Thyroid gland (tissue), 4 donors: ENCODE results near the gene AKR1C8. TPM values are rescaled to one million over a fixed set of nuclear protein-coding genes. Genes with fewer than 3 reads are reported as not detected.

ENCODE experiments used
- DNase-seq, 2 donors: peaks; one replicate each; pipeline ENCODE4 v3.0.0-alpha.2; 2019
- H3K27ac ChIP-seq, 3 donors: fragments of 200-600 bp; sonication (generic); 1 replicate in 2 of 3; 2 replicates in 1 of 3; pipeline ENCODE4 v1.5.1; 2016 to 2019; ENCODE audit warnings: mild to moderate bottlenecking in 1 of 3, moderate library complexity in 1 of 3
- H3K27me3 ChIP-seq: fragments of 200-600 bp; sonication (generic); one replicate; pipeline ENCODE4 v1.5.1; 2019
- H3K36me3 ChIP-seq, 2 donors: fragments of 200-600 bp; sonication (generic); one replicate each; pipeline ENCODE4 v1.5.1; 2016 to 2019
- H3K4me1 ChIP-seq, 2 donors: fragments of 200-600 bp; sonication (generic); one replicate each; pipeline ENCODE4 v1.5.1; 2017 to 2019
- H3K4me3 ChIP-seq, 3 donors: fragments of 200-600 bp; sonication (generic); replicated peaks in 1 of 3; 1 replicate in 2 of 3; 2 replicates in 1 of 3; pipeline ENCODE4 v1.5.1; 2016; ENCODE audit warnings: mild to moderate bottlenecking in 1 of 3
- H3K9me3 ChIP-seq: fragments of 200-600 bp; sonication (generic); one replicate; pipeline ENCODE4 v1.5.1; 2017
- POLR2A ChIP-seq, 2 donors: fragments of 450-650 bp; IDR thresholded peaks; one replicate each; pipeline ENCODE4 v1.6.1; 2017; ENCODE audit warnings: antibody characterized with exemption in 2 of 2, mild to moderate bottlenecking in 2 of 2, moderate library complexity in 1 of 2
- WGBS, 2 donors: methylation state at CpG; one replicate each; pipeline ENCODE4 v1.1.5; 2017; 5-methylcytosine and 5-hydroxymethylcytosine counted together
- intact Hi-C: fragments of 100-400 bp; cut with DNase I; formaldehyde crosslinking; loops from one replicate; pipeline ENCODE4 v1.15.1; 2023
- total RNA-seq, 4 donors: library from RNA; depleted of rRNA; stranded (reverse); fragments of >200 nt; gene quantifications; one replicate each; pipeline ENCODE4 v1.2.3, GENCODE V29; 2016
- TF ChIP-seq, protein P1 (sequence below), 6 experiments: fragments of 200-600 bp in 3 of 6; fragments of 450-650 bp in 3 of 6; sonication (generic) in 3 of 6; IDR thresholded peaks; one replicate each; pipeline ENCODE4 v1.5.1; 2016 to 2019; ENCODE audit warnings: antibody characterized with exemption in 6 of 6, mild to moderate bottlenecking in 2 of 6, inconsistent platforms in 1 of 6, moderate library complexity in 1 of 6

AKR1C8 gene
- total RNA-seq, 4 donors from 2014 or later: not detected

DNA sequence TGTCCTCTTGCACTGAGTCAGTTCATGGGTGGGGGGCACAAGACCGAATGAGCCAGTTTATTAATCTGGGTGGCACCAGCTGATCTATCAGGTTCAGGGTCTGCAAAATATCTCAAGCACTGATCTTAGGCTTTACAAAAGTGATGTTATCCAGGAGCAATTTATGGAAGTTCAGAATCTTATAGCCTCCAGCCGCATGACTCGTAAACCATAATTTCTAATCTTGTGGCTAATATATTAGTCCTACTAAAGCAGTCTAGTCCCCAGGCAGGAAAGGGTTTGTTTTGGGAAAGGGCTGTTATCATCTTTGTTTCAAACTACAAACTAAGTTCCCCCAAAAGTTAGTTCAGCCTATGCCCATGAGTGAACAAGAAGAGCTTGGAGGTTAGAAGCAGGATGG is 33.9 kb downstream of the AKR1C8 start:
- no peak for DNase-seq
- TF ChIP-seq, protein P1, sequence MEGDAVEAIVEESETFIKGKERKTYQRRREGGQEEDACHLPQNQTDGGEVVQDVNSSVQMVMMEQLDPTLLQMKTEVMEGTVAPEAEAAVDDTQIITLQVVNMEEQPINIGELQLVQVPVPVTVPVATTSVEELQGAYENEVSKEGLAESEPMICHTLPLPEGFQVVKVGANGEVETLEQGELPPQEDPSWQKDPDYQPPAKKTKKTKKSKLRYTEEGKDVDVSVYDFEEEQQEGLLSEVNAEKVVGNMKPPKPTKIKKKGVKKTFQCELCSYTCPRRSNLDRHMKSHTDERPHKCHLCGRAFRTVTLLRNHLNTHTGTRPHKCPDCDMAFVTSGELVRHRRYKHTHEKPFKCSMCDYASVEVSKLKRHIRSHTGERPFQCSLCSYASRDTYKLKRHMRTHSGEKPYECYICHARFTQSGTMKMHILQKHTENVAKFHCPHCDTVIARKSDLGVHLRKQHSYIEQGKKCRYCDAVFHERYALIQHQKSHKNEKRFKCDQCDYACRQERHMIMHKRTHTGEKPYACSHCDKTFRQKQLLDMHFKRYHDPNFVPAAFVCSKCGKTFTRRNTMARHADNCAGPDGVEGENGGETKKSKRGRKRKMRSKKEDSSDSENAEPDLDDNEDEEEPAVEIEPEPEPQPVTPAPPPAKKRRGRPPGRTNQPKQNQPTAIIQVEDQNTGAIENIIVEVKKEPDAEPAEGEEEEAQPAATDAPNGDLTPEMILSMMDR (IDR thresholded peaks at IDR 0.05): no peak
- TF ChIP-seq POLR2A (IDR thresholded peaks at IDR 0.05): no peak
- H3K27ac ChIP-seq: no peak overlapping the region
- WGBS, 2 donors: 94 to 97% methylated on average over 3 of the region's 3 CpGs
- no peaks in the 10 kb centered on the region for H3K4me1 ChIP-seq
- intact Hi-C loops: no loop called here
- no peaks in the 10 kb centered on the region for H3K27me3 ChIP-seq
- H3K36me3 ChIP-seq: no peaks in the 10 kb centered on the region
- H3K9me3 ChIP-seq: no peaks in the 10 kb centered on the region
- H3K4me3 ChIP-seq: no peak overlapping the region

DNA sequence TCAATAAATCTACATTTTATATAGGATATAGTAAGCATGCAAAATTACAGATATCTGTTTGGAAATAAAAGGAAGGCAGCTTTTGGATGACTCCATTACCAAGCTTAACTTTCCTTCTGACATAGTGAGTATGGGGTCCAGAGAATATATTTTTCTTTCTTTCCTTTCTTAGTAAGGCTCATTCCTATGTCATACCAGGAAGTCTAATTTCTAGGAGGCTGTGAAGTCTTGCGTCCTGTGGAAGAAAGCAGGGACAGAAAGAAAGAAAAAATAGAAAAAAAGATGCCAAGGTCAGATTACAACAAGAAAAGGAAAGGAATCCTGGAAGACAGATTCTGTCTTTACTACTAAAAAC is 36.3 kb downstream of the AKR1C8 start:
- Histone ChIP-seq H3K4me1 (no peaks in the 10 kb centered on the region), H3K4me3 (no peak overlapping the region), H3K36me3 (no peaks in the 10 kb centered on the region), H3K27me3 (no peaks in the 10 kb centered on the region), H3K27ac (no peak overlapping the region), H3K9me3 (no peaks in the 10 kb centered on the region)
- TF ChIP-seq, protein P1 (IDR thresholded peaks at IDR 0.05): no peak
- no peak for TF ChIP-seq POLR2A (IDR thresholded peaks at IDR 0.05)
- no peak for DNase-seq
- intact Hi-C loops: no loop called here
- 72 to 75% methylated on average over 1 of the region's 1 CpG for WGBS, 2 donors

DNA sequence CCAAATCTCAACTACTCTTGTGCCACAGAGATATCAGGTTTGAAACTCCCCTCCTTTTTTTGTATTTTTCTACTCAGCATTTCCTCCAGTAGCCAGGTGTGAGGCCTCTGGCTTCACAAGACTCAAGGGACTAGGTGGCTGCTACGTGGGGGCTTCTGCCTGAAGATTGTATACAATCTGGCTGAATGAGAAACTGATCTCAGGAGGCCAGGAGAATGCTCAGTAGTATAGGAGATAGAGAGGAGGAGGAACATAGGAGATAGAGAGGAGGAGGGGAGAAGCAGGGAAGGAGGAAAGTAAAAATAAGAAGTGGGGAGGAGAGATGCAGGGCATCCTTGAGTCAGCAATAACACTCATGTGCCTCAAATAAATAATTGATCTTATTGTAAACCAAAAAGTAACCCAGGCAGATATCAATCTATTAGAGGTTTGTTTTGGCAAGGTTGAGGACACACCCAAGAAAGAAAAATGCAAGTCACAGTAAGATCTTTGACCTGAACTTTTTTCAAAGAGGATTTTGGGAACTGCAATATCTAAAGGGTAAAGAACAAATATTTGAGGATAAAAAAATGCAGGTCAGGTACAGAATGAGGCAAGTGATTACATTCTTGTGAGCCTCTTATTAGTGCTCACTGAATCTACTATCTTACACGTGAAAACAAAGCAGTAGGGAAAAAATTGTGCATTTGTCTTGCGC is 36.8 kb downstream of the AKR1C8 start:
- no peak overlapping the region for H3K27ac ChIP-seq
- no peak for DNase-seq
- no peak overlapping the region for H3K4me3 ChIP-seq
- intact Hi-C loops: no loop called here
- no peaks in the 10 kb centered on the region for H3K9me3 ChIP-seq
- H3K36me3 ChIP-seq: no peaks in the 10 kb centered on the region
- WGBS, 2 donors: 64 to 65% methylated on average over 3 of the region's 3 CpGs
- no peak for TF ChIP-seq POLR2A (IDR thresholded peaks at IDR 0.05)
- TF ChIP-seq, protein P1 (IDR thresholded peaks at IDR 0.05): no peak
- H3K4me1 ChIP-seq: no peaks in the 10 kb centered on the region
- H3K27me3 ChIP-seq: no peaks in the 10 kb centered on the region

DNA sequence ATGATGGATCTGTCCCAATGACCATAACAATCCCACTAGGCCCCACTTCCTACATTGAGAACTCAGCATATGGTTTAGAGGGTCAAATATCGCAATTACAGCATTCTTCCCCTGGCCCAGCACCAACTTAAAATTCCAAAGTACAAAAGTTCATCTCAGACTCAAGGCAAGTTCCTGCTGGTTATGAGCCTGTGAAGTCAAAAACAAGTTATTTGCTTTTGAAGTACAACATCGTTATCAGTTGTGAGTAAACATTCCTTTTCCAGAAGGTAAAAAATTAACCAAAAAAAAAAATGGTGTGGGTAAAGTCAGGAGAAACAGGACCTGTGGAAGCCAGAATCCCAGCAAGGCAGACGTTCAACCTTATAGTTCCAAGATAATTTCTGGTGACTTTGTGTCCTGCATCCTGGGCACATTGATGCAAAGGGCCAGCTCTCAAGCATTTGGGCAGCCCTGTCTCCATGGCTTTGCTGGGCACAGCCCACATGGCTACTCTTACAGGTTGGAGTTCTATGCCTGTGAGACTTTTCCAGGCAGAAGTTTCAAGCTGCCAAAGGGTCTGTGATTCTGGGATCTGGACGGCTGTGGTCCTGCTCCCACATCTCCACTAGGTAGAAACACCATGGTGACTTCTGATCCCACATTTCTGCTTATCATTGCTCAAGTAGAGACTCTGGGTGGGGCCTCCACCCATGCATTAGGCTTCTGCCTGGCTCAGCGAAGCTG is 37.5 kb downstream of the AKR1C8 start:
- H3K27me3 ChIP-seq: no peaks in the 10 kb centered on the region
- 74 to 79% methylated on average over 5 of the region's 5 CpGs for WGBS, 2 donors
- no peak overlapping the region for H3K4me3 ChIP-seq
- intact Hi-C loops: no loop called here
- no peaks in the 10 kb centered on the region for H3K36me3 ChIP-seq
- no peak overlapping the region for H3K27ac ChIP-seq
- no peaks in the 10 kb centered on the region for H3K4me1 ChIP-seq
- TF ChIP-seq, protein P1 (IDR thresholded peaks at IDR 0.05): no peak
- no peak for TF ChIP-seq POLR2A (IDR thresholded peaks at IDR 0.05)
- no peaks in the 10 kb centered on the region for H3K9me3 ChIP-seq
- DNase-seq: no peak

DNA sequence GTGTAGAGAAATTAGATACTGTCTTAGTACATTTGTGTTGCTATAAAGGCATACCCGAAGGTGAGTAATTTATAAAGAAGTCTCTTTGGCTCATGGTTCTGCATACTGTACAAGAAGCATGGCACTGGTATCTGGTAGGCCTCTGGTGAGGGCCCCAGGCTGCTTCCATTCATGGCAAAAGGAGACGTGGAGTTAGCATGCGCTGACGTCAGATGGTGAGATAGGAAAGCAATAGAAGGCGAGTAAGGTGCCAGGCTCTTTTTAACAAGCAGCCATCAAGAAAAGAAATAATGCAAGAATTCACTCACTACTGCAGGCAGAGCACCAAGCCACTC is 38.1 kb downstream of the AKR1C8 start:
- no peak for TF ChIP-seq POLR2A (IDR thresholded peaks at IDR 0.05)
- H3K4me1 ChIP-seq: no peaks in the 10 kb centered on the region
- H3K9me3 ChIP-seq: no peaks in the 10 kb centered on the region
- WGBS, 2 donors: 88 to 89% methylated on average over 5 of the region's 5 CpGs
- no peaks in the 10 kb centered on the region for H3K36me3 ChIP-seq
- no peak overlapping the region for H3K27ac ChIP-seq
- intact Hi-C loops: no loop called here
- no peak for DNase-seq
- H3K4me3 ChIP-seq: no peak overlapping the region
- no peaks in the 10 kb centered on the region for H3K27me3 ChIP-seq
